Right cardiac atrium (tissue), 5 donors: ENCODE measurements around the gene SNCG. TPM values are rescaled to one million over a fixed set of nuclear protein-coding genes. Genes with fewer than 3 reads are reported as not detected.
"Not testable (repeated sequence)": the region's sequence is repeated elsewhere in the genome, so short reads cannot be mapped to it uniquely, and the experiment has no call there.

ENCODE experiments used
- ATAC-seq, 2 donors: fragments of 200-7000 bp; cut with Tn5 transposase; one replicate each; pipeline versions ENCODE4 v1.8.0 to v1.9.1; 2020; ENCODE audit warnings: moderate library complexity in 2 of 2, mild to moderate bottlenecking in 1 of 2
- DNase-seq, 3 donors: peaks; one replicate each; pipeline ENCODE4 v3.0.0-alpha.2; 2020
- H3K27ac ChIP-seq: one replicate; pipeline ENCODE4 v1.5.1; 2013; ENCODE audit warnings: mild to moderate bottlenecking, low read length, control low read depth, moderate library complexity
- H3K27me3 ChIP-seq: one replicate; pipeline ENCODE4 v1.6.1; 2013; ENCODE audit not compliant: control insufficient read depth, insufficient read depth
- H3K4me1 ChIP-seq: one replicate; pipeline ENCODE4 v1.6.1; 2013; ENCODE audit warnings: low read length; ENCODE audit not compliant: control insufficient read depth, insufficient read depth
- H3K4me3 ChIP-seq: one replicate; pipeline ENCODE4 v1.5.1; 2013; ENCODE audit warnings: low read length, control low read depth
- H3K9me3 ChIP-seq: one replicate; pipeline ENCODE4 v1.6.1; 2013; ENCODE audit warnings: low read length; ENCODE audit not compliant: control insufficient read depth
- WGBS: extraction: QIAGEN DNeasy Blood & Tissue Kit; methylation state at CpG from one replicate; pipeline ENCODE4 v1.1.7; 2013; 5-methylcytosine and 5-hydroxymethylcytosine counted together
- intact Hi-C, 4 donors: fragments of 100-400 bp; cut with DNase I; formaldehyde crosslinking; loops; one replicate each; pipeline versions ENCODE4 v1.11.0 to v1.14.0; 2022 to 2023
- polyA plus RNA-seq: library from polyadenylated mRNA; stranded (reverse); fragments of 200-250 nt; gene quantifications from one replicate; pipeline ENCODE4 v1.2.3, GENCODE V29; 2013
- total RNA-seq, 4 donors: library from RNA; stranded (reverse); fragmentation: NEBNext Ultra II Directional; extraction: Animal tissue kit (Norgen Biotek cat#: 25700); gene quantifications; one replicate each; pipeline ENCODE4 v1.2.1, GENCODE V29; 2021
- donor health status: healthy with polysubstance abuse.
- donor health status: DM: no; HTN: yes; CAD: no.
- donor health status: DM: no; HTN: no; CAD: no.
- donor health status: DM: no; HTN: yes; CAD: no; lungs with severe emphysema.
- donor health status: DM: yes; HTN: yes; CAD: no.

Gene SNCG
- total and polyA plus RNA-seq, 5 donors, result 10.8 to 30.2 (median 16.2) TPM

- 56% methylated on average over 18 of the region's 18 CpGs for WGBS
- Histone ChIP-seq H3K27ac (no peak overlapping the region), H3K4me1 (no peaks in the 10 kb centered on the region), H3K27me3 (no peaks in the 10 kb centered on the region), H3K4me3 (no peak overlapping the region), H3K9me3 (no peaks in the 10 kb centered on the region)
- ATAC-seq (peak; percentile 22 to 29), DNase-seq (peak; percentile 60 to 85 (median 74))
- intact Hi-C loops, result no loop called here
Measured at GRCh38 chr10:86945361-86946212, 12.8 kb upstream of the SNCG start.

- ATAC-seq (peak in 1 of 2 donors; percentile 14), DNase-seq (peak; percentile 67 to 87 (median 78))
- WGBS, result 76% methylated on average over 13 of the region's 13 CpGs
- Histone ChIP-seq H3K4me3 (no peak overlapping the region), H3K27ac (no peak overlapping the region), H3K27me3 (no peaks in the 10 kb centered on the region), H3K4me1 (no peaks in the 10 kb centered on the region), H3K9me3 (no peaks in the 10 kb centered on the region)
- intact Hi-C loops, result no loop called here
Measured at GRCh38 chr10:86946213-86947155, 11.9 kb upstream of the SNCG start.

DNA sequence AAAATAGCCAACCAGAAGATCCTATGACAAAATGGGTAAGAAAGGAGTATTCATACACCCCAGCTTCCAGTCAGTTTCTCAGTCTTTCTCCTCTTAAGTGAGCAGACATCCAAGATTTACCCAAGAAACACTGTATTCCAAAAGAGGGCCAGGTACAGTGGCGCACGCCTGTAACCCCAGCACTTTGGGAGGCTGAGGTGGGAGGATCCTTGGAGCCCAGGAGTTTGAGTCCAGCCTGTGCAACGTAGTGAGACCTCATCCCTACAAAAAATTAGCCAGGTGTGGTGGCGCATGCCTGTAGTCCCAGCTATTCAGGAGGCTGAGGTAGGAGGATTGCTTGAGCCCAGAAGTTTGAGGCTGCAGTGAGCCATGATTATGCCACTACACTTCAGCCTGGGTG, 10.6 kb upstream of the SNCG start:
- ATAC-seq, intact Hi-C loops, DNase-seq, H3K27ac ChIP-seq, H3K4me1 ChIP-seq, H3K4me3 ChIP-seq, H3K9me3 ChIP-seq, H3K27me3 ChIP-seq: not testable (repeated sequence)
- 92% methylated on average over 4 of the region's 4 CpGs for WGBS

GRCh38 chr10:86950349-86950748, 8.1 kb upstream of the SNCG start:
- H3K9me3 ChIP-seq, result no peaks in the 10 kb centered on the region
- no peak overlapping the region for H3K27ac ChIP-seq
- intact Hi-C loops, result no loop called here
- ATAC-seq, result no peak
- H3K4me1 ChIP-seq, result peaks cover 8% of the 10 kb centered on the region
- no peak overlapping the region for H3K4me3 ChIP-seq
- DNase-seq, result no peak
- H3K27me3 ChIP-seq, result no peaks in the 10 kb centered on the region
- WGBS, result 48% methylated on average over 1 of the region's 1 CpG

- ATAC-seq (no peak), DNase-seq (peak in 1 of 3 donors; percentile 11)
- Histone ChIP-seq H3K9me3 (no peaks in the 10 kb centered on the region), H3K4me1 (peaks cover 8% of the 10 kb centered on the region), H3K4me3 (no peak overlapping the region), H3K27me3 (no peaks in the 10 kb centered on the region), H3K27ac (no peak overlapping the region)
- intact Hi-C loops, result no loop called here
Measured at GRCh38 chr10:86951184-86951761, 7.1 kb upstream of the SNCG start.

DNA sequence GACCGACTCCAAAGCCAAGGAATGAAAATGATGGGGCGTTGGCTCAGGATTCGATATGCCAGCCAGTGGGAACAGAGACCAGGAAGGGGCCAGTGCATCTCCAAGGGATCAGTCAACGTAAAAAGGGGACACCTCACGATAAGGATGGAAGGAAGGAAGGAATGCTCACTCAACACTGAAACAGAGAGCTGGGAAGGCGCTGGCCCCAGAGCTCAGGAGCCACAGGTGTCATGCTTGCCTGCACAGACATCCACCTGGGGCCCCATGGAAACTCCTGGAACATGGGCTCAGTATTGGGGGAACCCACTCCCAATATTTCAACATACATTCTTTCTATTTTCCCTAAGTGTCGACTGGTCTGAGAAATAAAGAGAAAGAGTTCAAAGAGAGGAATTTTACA, 6.3 kb upstream of the SNCG start:
- Histone ChIP-seq H3K9me3 (no peaks in the 10 kb centered on the region), H3K4me1 (peaks cover 8% of the 10 kb centered on the region), H3K4me3 (no peak overlapping the region), H3K27ac (no peak overlapping the region), H3K27me3 (no peaks in the 10 kb centered on the region)
- intact Hi-C loops, result no loop called here
- peak in 1 of 3 donors; percentile 18 for DNase-seq
- ATAC-seq, result no peak
- 89% methylated on average over 7 of the region's 7 CpGs for WGBS

GRCh38 chr10:86952697-86953096, 5.7 kb upstream of the SNCG start:
- H3K27me3 ChIP-seq, ATAC-seq, H3K27ac ChIP-seq, intact Hi-C loops, H3K4me3 ChIP-seq, H3K9me3 ChIP-seq, H3K4me1 ChIP-seq: not testable (repeated sequence)
- 94% methylated on average over 10 of the region's 10 CpGs for WGBS
- DNase-seq, result peak in 1 of 3 donors; percentile 9

DNA sequence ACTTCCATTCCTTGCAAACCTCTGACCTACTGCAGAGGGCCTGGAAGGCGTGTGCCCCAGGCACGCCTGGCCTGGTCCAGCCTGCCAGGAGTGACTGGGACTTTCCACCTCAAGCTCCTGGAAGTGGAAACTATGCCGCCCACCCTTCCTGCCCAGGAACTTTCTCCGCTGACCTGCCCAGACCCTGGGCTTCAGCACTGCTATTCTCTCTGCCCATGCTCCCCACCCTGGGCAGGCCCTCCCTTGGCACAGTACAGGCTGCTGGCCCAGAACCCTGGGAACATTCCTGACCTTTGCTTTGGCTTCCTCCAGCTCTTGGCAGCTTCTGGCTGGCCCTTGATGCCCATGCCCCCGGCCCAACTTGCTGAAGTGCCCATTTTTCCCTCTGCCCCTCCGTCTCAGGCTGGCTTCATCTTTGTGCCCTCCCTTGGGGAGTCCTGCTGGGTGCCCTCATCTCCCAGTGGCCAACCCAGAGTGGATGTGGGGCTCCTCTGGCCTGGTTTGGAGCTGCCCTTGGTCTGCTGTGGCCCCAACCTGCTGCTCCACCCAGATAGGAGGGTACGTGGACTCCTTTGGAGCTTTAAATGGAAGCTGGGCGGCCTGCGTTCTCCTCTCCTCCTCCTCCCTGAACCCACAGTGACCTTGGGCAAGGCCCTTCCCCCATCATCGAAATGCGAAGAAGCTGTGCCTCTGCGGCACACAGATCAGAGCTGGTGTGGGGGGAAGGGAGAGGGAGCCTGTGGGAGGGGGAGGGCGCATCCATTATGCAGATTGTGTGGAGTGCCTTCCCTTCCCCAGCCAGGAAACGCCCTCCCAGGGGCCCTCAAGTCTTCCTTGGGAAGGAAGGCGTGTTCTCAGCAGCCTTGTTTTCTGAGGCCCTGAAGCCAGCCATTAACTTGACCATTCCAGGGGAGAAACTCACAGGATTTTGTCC, 4.4 kb upstream of the SNCG start:
- intact Hi-C loops, result no loop called here
- Histone ChIP-seq H3K4me1 (peaks cover 8% of the 10 kb centered on the region), H3K4me3 (peak overlapping the region; percentile 6), H3K9me3 (no peaks in the 10 kb centered on the region), H3K27me3 (no peaks in the 10 kb centered on the region), H3K27ac (peak overlapping the region; percentile 81)
- ATAC-seq (peak; percentile 83 to 84), DNase-seq (peak; percentile 86 to 90 (median 89))
- 40% methylated on average over 15 of the region's 15 CpGs for WGBS

DNA sequence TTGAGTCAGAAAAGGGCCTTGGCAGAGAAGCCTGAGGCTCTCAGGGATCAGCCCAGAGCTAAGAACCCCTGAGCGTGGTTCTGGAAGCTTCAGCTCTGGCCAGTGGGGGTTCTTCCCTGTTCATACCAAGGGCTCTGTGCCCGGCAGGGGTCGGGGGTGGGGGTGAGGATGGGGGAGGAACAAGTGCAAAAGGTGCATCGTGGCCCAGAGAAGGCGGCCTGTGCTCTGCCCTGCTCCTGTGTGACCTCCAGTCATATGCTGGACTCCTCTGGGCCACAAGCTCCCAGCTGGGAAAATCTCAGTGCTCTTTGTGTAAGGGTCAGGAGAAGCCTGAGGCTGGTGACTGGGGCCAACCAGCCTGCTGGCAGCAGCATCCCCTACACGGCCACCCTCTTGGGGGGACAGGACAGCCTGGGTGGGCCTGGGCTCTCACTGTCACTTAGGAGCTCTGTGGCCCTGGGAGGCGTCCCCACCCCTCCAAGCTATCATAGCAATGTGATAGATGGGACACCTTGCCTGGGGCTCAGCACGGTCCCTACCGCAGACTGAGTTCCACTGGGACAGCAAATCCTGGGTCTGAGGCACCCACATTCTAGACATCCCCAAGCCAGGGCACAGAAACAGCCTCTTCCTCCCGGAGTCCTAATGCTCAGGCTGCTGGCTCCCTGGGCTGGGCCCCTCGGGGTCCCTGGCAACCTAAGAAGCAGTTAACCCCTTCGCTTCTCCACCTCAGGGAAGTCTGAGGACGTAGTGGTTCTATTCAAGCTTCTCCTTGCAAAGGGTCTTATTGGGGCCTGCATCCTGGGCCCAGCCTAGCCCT, 3.5 kb upstream of the SNCG start:
- Histone ChIP-seq H3K27me3 (no peaks in the 10 kb centered on the region), H3K9me3 (no peaks in the 10 kb centered on the region), H3K27ac (peak overlapping the region; percentile 81), H3K4me1 (peaks cover 8% of the 10 kb centered on the region), H3K4me3 (peak overlapping the region; percentile 6)
- intact Hi-C loops, result no loop called here
- DNase-seq (peak in 2 of 3 donors; percentile 49 to 53), ATAC-seq (no peak)
- WGBS, result 49% methylated on average over 13 of the region's 13 CpGs
